HEK293 (cell line): ENCODE data around the gene MLLT3.

Experiments
- YY1 ChIP-seq: fragments of 450-650 bp; formaldehyde crosslinking; IDR thresholded peaks from 2 replicates; pipeline ENCODE4 v1.5.1; 2018; ENCODE audit warnings: missing biosample characterization, missing genetic modification characterization
- ZNF501 ChIP-seq: fragments of 450-650 bp; formaldehyde crosslinking; IDR thresholded peaks from 2 replicates; pipeline ENCODE4 v1.5.1; 2016; ENCODE audit warnings: missing biosample characterization, missing genetic modification characterization
- ZNF510 ChIP-seq: fragments of 450-650 bp; formaldehyde crosslinking; IDR thresholded peaks from 2 replicates; pipeline ENCODE4 v1.5.1; 2018; ENCODE audit warnings: mild to moderate bottlenecking, missing genetic modification characterization, missing biosample characterization; ENCODE audit not compliant: insufficient replicate concordance
- ZNF558 ChIP-seq: fragments of 450-650 bp; formaldehyde crosslinking; IDR thresholded peaks from 2 replicates; pipeline ENCODE4 v1.5.1; 2016; ENCODE audit warnings: missing biosample characterization, missing genetic modification characterization
- ZNF561 ChIP-seq: fragments of 450-650 bp; IDR thresholded peaks from 2 replicates; pipeline ENCODE4 v1.5.1; 2018; ENCODE audit warnings: missing biosample characterization, missing genetic modification characterization, borderline replicate concordance
- ZNF792 ChIP-seq: fragments of 450-650 bp; formaldehyde crosslinking; IDR thresholded peaks from 2 replicates; pipeline ENCODE4 v1.5.1; 2016; ENCODE audit warnings: missing biosample characterization, missing genetic modification characterization
- TF ChIP-seq, protein P1 (sequence below): fragments of 450-650 bp; formaldehyde crosslinking; IDR thresholded peaks from 2 replicates; pipeline ENCODE4 v1.5.1; 2016; ENCODE audit warnings: missing biosample characterization, missing genetic modification characterization

DNA sequence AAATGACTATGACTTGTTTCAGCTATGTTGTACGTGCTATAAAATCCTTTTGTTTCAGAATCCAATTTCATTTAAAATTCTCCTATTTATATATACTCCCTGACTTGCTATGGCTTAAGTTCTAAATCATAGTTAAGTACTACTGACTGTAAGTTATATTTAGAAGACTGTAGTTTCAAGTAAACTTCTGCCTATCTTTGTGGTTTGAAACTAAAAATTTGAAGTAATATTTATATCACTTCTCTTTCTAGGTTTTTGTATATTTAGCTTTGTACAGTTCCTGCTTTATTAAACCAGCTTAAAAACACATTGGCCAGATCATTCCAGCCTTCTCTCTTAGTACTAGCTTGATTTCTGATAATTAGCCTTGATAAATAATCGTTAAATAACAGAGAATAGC lies 196.3 kb downstream of the MLLT3 start:
- TF ChIP-seq, protein P1, sequence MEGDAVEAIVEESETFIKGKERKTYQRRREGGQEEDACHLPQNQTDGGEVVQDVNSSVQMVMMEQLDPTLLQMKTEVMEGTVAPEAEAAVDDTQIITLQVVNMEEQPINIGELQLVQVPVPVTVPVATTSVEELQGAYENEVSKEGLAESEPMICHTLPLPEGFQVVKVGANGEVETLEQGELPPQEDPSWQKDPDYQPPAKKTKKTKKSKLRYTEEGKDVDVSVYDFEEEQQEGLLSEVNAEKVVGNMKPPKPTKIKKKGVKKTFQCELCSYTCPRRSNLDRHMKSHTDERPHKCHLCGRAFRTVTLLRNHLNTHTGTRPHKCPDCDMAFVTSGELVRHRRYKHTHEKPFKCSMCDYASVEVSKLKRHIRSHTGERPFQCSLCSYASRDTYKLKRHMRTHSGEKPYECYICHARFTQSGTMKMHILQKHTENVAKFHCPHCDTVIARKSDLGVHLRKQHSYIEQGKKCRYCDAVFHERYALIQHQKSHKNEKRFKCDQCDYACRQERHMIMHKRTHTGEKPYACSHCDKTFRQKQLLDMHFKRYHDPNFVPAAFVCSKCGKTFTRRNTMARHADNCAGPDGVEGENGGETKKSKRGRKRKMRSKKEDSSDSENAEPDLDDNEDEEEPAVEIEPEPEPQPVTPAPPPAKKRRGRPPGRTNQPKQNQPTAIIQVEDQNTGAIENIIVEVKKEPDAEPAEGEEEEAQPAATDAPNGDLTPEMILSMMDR (tag by site-specific recombination) = no peak
- TF ChIP-seq ZNF501 (tag by site-specific recombination) = no peak
- no peak for TF ChIP-seq ZNF510 (tag by site-specific recombination)
- no peak for TF ChIP-seq ZNF558 (tag by site-specific recombination)
- no peak for TF ChIP-seq ZNF561 (tag by site-specific recombination)
- TF ChIP-seq YY1 (tag by site-specific recombination) = no peak
- TF ChIP-seq ZNF792 (tag by site-specific recombination) = no peak
